GM19023 (cell line): ENCODE data around the gene TEX36.
"Not testable (repeated sequence)": the region's sequence is repeated elsewhere in the genome, so short reads cannot be mapped to it uniquely, and the experiment has no call there.

ENCODE experiments used
- ATAC-seq: cut with Tn5 transposase; IDR thresholded peaks from one replicate; pipeline ENCODE4 v1.9.1; 2021; ENCODE audit warnings: mild to moderate bottlenecking, moderate library complexity; ENCODE audit not compliant: unreplicated experiment

The TEX36 gene

GRCh38 chr10:125683063-125683462 lies at the start of gene TEX36:
TEX36 (minus strand) TSS chr10:125683163; CDS start chr10:125682989, 174 bp downstream.
- ATAC-seq: no peak

GRCh38 chr10:125727436-125727835 lies 44.5 kb upstream of the TEX36 start:
- no peak for ATAC-seq

GRCh38 chr10:125726914-125727313 lies 44.0 kb upstream of the TEX36 start:
- no peak for ATAC-seq

- ATAC-seq: no peak
These were observed 39.8 kb upstream of the TEX36 start for GRCh38 chr10:125722811-125723210.

GRCh38 chr10:125721035-125721434 lies 38.1 kb upstream of the TEX36 start:
- no peak for ATAC-seq

GRCh38 chr10:125720002-125720382 lies 37.0 kb upstream of the TEX36 start:
- ATAC-seq: no peak

GRCh38 chr10:125719173-125720001 lies 36.4 kb upstream of the TEX36 start, which contains the start of gene EDRF1:
EDRF1 (plus strand) TSS chr10:125719709; CDS start chr10:125719808, 99 bp downstream.
- peak; percentile 93 for ATAC-seq

- ATAC-seq: not testable (repeated sequence)
These were observed 31.8 kb upstream of the TEX36 start for GRCh38 chr10:125714728-125715127.

GRCh38 chr10:125711110-125711750 lies 28.3 kb upstream of the TEX36 start:
- no peak for ATAC-seq

GRCh38 chr10:125709553-125710474 lies 26.9 kb upstream of the TEX36 start:
- no peak for ATAC-seq

GRCh38 chr10:125708971-125709503 lies 26.1 kb upstream of the TEX36 start:
- ATAC-seq: no peak

- ATAC-seq: no peak
These were observed 24.8 kb upstream of the TEX36 start for GRCh38 chr10:125707541-125708468.

- ATAC-seq: no peak
These were observed 17.5 kb upstream of the TEX36 start for GRCh38 chr10:125700355-125700911.

- ATAC-seq: no peak
These were observed 16.7 kb upstream of the TEX36 start for GRCh38 chr10:125699562-125700143.

GRCh38 chr10:125698481-125698998 lies 15.6 kb upstream of the TEX36 start:
- ATAC-seq: no peak

GRCh38 chr10:125696884-125697283 lies 13.9 kb upstream of the TEX36 start:
- ATAC-seq: not testable (repeated sequence)

GRCh38 chr10:125694883-125695282 lies 11.9 kb upstream of the TEX36 start:
- ATAC-seq: no peak

- ATAC-seq: no peak
These were observed 10.5 kb upstream of the TEX36 start for GRCh38 chr10:125693524-125693847.
